ENCODE measurements around the gene MFSD12. TPM values are rescaled to one million over a fixed set of nuclear protein-coding genes. Genes with fewer than 3 reads are reported as not detected.

Gene MFSD12
- total RNA-seq, 1 experiment from 2014 or later: 60.6 TPM

GRCh38 chr19:3556423-3556977, 886 bp downstream of the MFSD12 start:
- ChIA-PET CTCF (interaction anchor here (1.1 to 1.2 kb wide), 2 partner anchors 12 to 19 kb away, joined by 3 read pairs; no protein-coding TSS in a partner anchor), POLR2A (no interaction called here)
- H3K4me3 ChIP-seq (ENCODE audit: low read depth, low read length): peak overlapping the region; percentile 90
- Mint-ChIP-seq H3K36me3 (ENCODE audit: insufficient read depth, unreplicated experiment) (peaks cover 30% of the 10 kb centered on the region), H3K27me3 (ENCODE audit: insufficient read depth, unreplicated experiment) (no peaks in the 10 kb centered on the region), H3K9me3 (ENCODE audit: unreplicated experiment) (no peaks in the 10 kb centered on the region), H3K4me3 (ENCODE audit: unreplicated experiment) (peak overlapping the region; percentile 99), H3K4me1 (ENCODE audit: low read depth, unreplicated experiment) (peaks cover 10% of the 10 kb centered on the region), H3K27ac (ENCODE audit: unreplicated experiment) (peak overlapping the region; percentile 91)
- no peaks in the 10 kb centered on the region for H3K4me1 ChIP-seq
- BruUV-seq (replicated peaks): no TSS peak
- H3K9me3 ChIP-seq: no peaks in the 10 kb centered on the region
- no peaks in the 10 kb centered on the region for H3K36me3 ChIP-seq (ENCODE audit: control insufficient read depth, insufficient read depth, low read length)
- TF ChIP-seq CTCF (IDR thresholded peaks at IDR 0.05; ENCODE audit: insufficient read depth in 1 of 2, low read depth in 1 of 2, low read length in 1 of 2, severe bottlenecking in 1 of 2, unreplicated experiment in 1 of 2): no peak
- no peaks in the 10 kb centered on the region for H3K27me3 ChIP-seq (replicated peaks; ENCODE audit: control insufficient read depth, insufficient read depth, low read length)
- intact Hi-C loops (cut with micrococcal nuclease; ENCODE audit: unreplicated experiment): loop anchor here (10.0 kb wide), 1 partner anchor 68 kb away; the partner anchor contains the start of gene CACTIN
- DNase-seq: no peak

- no TSS peak for BruUV-seq (replicated peaks)
- ChIA-PET POLR2A (no interaction called here), CTCF (interaction anchor here (0.7 kb wide), 1 partner anchor 20 kb away, joined by 3 read pairs; no protein-coding TSS in a partner anchor)
- no peaks in the 10 kb centered on the region for H3K36me3 ChIP-seq (ENCODE audit: control insufficient read depth, insufficient read depth, low read length)
- no peak for DNase-seq
- no peaks in the 10 kb centered on the region for H3K27me3 ChIP-seq (replicated peaks; ENCODE audit: control insufficient read depth, insufficient read depth, low read length)
- H3K27ac Mint-ChIP-seq (ENCODE audit: unreplicated experiment): peak overlapping the region; percentile 91
- no peak overlapping the region for H3K4me3 ChIP-seq (ENCODE audit: low read depth, low read length)
- TF ChIP-seq CTCF (IDR thresholded peaks at IDR 0.05; ENCODE audit: insufficient read depth in 1 of 2, low read depth in 1 of 2, low read length in 1 of 2, severe bottlenecking in 1 of 2, unreplicated experiment in 1 of 2): no peak
- H3K4me1 ChIP-seq: no peaks in the 10 kb centered on the region
- no peaks in the 10 kb centered on the region for H3K9me3 ChIP-seq
- no peaks in the 10 kb centered on the region for H3K9me3 Mint-ChIP-seq (ENCODE audit: unreplicated experiment)
- peak overlapping the region; percentile 99 for H3K4me3 Mint-ChIP-seq (ENCODE audit: unreplicated experiment)
- no peaks in the 10 kb centered on the region for H3K27me3 Mint-ChIP-seq (ENCODE audit: insufficient read depth, unreplicated experiment)
- peaks cover 34% of the 10 kb centered on the region for H3K36me3 Mint-ChIP-seq (ENCODE audit: insufficient read depth, unreplicated experiment)
- peaks cover 10% of the 10 kb centered on the region for H3K4me1 Mint-ChIP-seq (ENCODE audit: low read depth, unreplicated experiment)
- intact Hi-C loops (cut with micrococcal nuclease; ENCODE audit: unreplicated experiment): loop anchor here (10.0 kb wide), 1 partner anchor 69 kb away; the partner anchor contains the start of gene CACTIN
These were observed 1.5 kb downstream of the MFSD12 start for GRCh38 chr19:3555653-3556422.

- CTCF ChIA-PET: no interaction called here
- intact Hi-C loops (cut with micrococcal nuclease; ENCODE audit: unreplicated experiment): loop anchor here (10.0 kb wide), 1 partner anchor 70 kb away; the partner anchor contains the start of gene CACTIN
- Mint-ChIP-seq H3K36me3 (ENCODE audit: insufficient read depth, unreplicated experiment) (peaks cover 37% of the 10 kb centered on the region), H3K27me3 (ENCODE audit: insufficient read depth, unreplicated experiment) (no peaks in the 10 kb centered on the region), H3K27ac (ENCODE audit: unreplicated experiment) (no peak overlapping the region), H3K4me3 (ENCODE audit: unreplicated experiment) (no peak overlapping the region), H3K4me1 (ENCODE audit: low read depth, unreplicated experiment) (peaks cover 10% of the 10 kb centered on the region), H3K9me3 (ENCODE audit: unreplicated experiment) (no peaks in the 10 kb centered on the region)
- Histone ChIP-seq H3K27me3 (replicated peaks; ENCODE audit: control insufficient read depth, insufficient read depth, low read length) (no peaks in the 10 kb centered on the region), H3K4me3 (ENCODE audit: low read depth, low read length) (no peak overlapping the region), H3K36me3 (ENCODE audit: control insufficient read depth, insufficient read depth, low read length) (no peaks in the 10 kb centered on the region), H3K9me3 (no peaks in the 10 kb centered on the region), H3K4me1 (no peaks in the 10 kb centered on the region)
- no peak for TF ChIP-seq CTCF (IDR thresholded peaks at IDR 0.05; ENCODE audit: insufficient read depth in 1 of 2, low read depth in 1 of 2, low read length in 1 of 2, severe bottlenecking in 1 of 2, unreplicated experiment in 1 of 2)
- DNase-seq: no peak
- TSS peak; percentile 63 for BruUV-seq (replicated peaks)
- POLR2A ChIA-PET: no interaction called here
These were observed 2.9 kb downstream of the MFSD12 start for GRCh38 chr19:3554254-3555083.
